Subcutaneous abdominal adipose tissue (tissue), 5 donors: ENCODE results near the gene SH3BP5.
A peak's percentile ranks its signal among the peaks of the same experiment; 100 is the strongest.

Experiments used
- H3K27ac ChIP-seq: one replicate; pipeline ENCODE4 v1.7.0; 2013; ENCODE audit warnings: low read depth, mild to moderate bottlenecking, inconsistent platforms, low read length, moderate library complexity
- H3K27me3 ChIP-seq, 5 donors: one replicate each; pipeline ENCODE4 v1.7.0; 2013; ENCODE audit warnings: low read length in 5 of 5, inconsistent platforms in 1 of 5; ENCODE audit not compliant: control insufficient read depth in 5 of 5, insufficient read depth in 4 of 5
- H3K36me3 ChIP-seq, 5 donors: one replicate each; pipeline ENCODE4 v1.7.0; 2013; ENCODE audit warnings: low read length in 5 of 5; ENCODE audit not compliant: control insufficient read depth in 5 of 5, insufficient read depth in 5 of 5
- H3K4me1 ChIP-seq, 5 donors: one replicate each; pipeline ENCODE4 v1.7.0; 2013; ENCODE audit warnings: low read length in 5 of 5, mild to moderate bottlenecking in 3 of 5, moderate library complexity in 1 of 5; ENCODE audit not compliant: control insufficient read depth in 5 of 5, insufficient read depth in 5 of 5
- H3K4me3 ChIP-seq, 5 donors: one replicate each; pipeline ENCODE4 v1.7.0; 2013; ENCODE audit warnings: low read length in 5 of 5, low read depth in 1 of 5
- H3K9ac ChIP-seq, 5 donors: one replicate each; pipeline ENCODE4 v1.7.0; 2013; ENCODE audit warnings: low read length in 5 of 5, mild to moderate bottlenecking in 4 of 5, moderate library complexity in 3 of 5
- H3K9me3 ChIP-seq, 5 donors: one replicate each; pipeline ENCODE4 v1.7.0; 2013; ENCODE audit warnings: low read length in 5 of 5; ENCODE audit not compliant: control insufficient read depth in 5 of 5
- donor health status: healthy.
- donor health status: healthy.
- donor health status: healthy.
- donor health status: healthy.
- donor health status: healthy.

Gene SH3BP5

DNA sequence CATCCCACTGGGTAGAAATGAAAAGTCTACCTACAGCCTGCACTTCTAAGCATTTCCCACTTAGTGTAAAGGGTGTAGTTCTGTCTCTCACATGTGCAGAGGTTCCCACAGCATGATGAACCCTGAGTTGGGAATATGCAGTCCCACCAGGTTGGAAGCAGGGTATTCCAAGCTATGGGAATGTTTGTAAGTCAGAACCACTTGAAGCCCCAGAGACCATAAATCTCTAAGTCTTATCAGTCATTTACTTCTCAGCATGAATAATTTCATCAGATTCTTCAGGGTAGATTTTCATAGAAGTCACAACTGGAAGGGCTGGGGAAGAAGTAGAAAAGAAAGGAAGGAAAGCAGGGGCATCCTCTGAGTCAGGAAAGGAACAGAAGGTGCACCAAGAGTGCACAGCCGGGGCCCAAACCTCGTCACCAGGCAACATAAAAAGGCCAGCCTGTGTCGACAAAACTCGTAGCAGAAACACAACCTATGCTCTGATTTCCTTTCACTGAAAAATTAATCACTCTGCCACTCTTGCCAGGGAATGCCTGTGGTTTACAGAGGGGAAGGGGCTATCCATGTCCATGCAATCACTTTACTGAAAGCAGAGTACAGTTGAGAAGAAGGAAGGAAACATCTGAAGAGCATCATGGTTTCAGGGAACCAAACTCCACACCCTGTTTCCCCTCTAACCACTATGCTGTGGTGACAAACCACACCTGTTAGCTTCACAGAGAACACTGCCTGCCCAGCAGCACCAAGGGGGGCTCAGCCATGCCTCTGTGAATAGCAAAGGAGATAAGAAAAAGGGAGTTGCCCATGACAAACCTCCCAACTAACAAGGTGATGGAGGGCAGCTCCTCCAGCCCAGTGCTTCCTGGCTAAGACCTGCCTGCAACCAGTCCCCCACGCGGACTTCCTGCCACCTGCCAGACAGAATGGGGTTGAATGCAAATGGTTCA lies 40.5 kb downstream of the SH3BP5 start:
- peaks cover 0 to 8% (median 4%) of the 10 kb centered on the region in 5 donors for H3K36me3 ChIP-seq
- H3K27me3 ChIP-seq, result no peaks in the 10 kb centered on the region
- peaks cover 30 to 82% (median 71%) of the 10 kb centered on the region in 5 donors for H3K4me1 ChIP-seq
- peak overlapping the region in 3 of 5 donors; percentile 21 to 44 (median 38) for H3K9ac ChIP-seq
- H3K4me3 ChIP-seq, result peak overlapping the region in 1 of 5 donors; percentile 11
- H3K27ac ChIP-seq, result peak overlapping the region; percentile 71
- no peaks in the 10 kb centered on the region for H3K9me3 ChIP-seq

DNA sequence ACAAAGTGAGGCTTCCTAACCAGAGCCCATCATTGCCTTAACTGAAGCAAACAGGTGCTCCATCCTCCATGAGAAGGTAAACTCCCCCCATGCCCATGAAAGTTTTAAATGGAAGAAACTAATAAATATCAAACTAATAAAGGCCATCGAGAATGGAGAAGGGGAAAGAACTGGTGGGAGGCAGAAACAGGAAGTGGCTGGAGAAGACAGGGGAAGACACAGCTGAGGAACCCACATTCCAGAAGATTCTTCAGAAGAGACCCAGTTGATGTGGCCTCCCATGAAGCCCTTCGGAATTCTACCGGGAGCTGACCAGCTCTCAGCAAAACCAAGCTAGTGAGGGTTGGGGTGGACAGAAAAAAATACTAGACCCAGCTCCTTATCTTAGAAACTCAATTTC lies 41.6 kb downstream of the SH3BP5 start:
- H3K9ac ChIP-seq, result no peak overlapping the region
- peaks cover 28 to 73% (median 65%) of the 10 kb centered on the region in 5 donors for H3K4me1 ChIP-seq
- H3K9me3 ChIP-seq, result no peaks in the 10 kb centered on the region
- H3K36me3 ChIP-seq, result peaks cover 0 to 17% (median 4%) of the 10 kb centered on the region in 5 donors
- no peaks in the 10 kb centered on the region for H3K27me3 ChIP-seq
- peak overlapping the region; percentile 71 for H3K27ac ChIP-seq
- no peak overlapping the region for H3K4me3 ChIP-seq

DNA sequence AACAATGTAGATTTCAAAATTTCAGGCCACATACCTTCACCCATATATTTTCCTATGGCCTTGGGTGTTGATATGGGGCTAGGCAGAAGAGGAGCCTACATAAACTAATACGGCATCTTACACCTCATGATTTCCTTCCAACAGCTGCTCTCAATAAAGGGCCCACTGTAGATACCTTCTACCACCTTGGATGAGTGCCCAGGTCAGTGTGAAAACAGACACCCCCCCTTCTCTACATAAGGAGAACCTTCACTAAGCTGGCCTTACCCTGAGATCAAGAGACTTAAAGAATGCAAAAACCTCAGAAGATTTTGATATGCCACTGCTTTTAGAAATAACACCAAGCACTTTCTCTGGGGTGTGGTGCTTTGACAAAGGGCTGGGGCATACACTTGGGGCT lies 42.7 kb downstream of the SH3BP5 start:
- H3K4me1 ChIP-seq, result peaks cover 20 to 65% (median 57%) of the 10 kb centered on the region in 5 donors
- no peak overlapping the region for H3K4me3 ChIP-seq
- H3K9me3 ChIP-seq, result no peaks in the 10 kb centered on the region
- H3K36me3 ChIP-seq, result peaks cover 0 to 20% (median 4%) of the 10 kb centered on the region in 5 donors
- H3K27ac ChIP-seq, result peak overlapping the region; percentile 11
- H3K27me3 ChIP-seq, result no peaks in the 10 kb centered on the region
- no peak overlapping the region for H3K9ac ChIP-seq

DNA sequence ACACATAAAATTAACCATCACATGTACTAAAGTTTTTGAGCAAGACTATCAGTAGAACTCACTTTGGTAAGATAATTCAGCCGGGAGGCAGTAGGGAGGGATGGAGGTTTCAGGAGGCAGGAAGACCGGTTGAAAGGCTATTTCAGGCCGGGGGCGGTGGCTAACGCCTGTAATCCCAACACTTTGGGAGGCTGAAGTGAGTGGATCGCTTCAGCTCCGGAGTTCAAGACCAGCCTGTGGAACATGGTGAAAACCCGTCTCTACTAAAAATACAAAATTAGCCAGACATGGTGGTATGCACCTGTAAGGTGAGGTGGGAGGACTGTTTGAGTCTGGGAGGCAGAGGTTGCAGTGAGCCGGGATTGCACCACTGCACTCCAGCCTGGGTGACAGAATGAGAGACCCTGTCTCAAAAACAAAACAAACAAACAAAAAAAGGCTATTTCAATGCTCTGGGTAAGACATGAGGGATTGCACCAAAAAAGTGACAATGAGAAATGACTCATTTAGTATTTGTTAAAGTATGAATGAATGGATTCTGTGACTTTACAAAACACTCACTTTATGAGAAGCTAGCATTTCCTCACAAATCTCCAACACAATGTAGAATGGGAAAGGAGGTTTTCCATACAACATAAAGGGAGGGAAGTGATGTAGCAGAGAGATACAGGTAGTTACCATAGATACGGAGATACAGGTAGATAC lies 43.9 kb downstream of the SH3BP5 start:
- Histone ChIP-seq H3K27ac (peak overlapping the region; percentile 82), H3K9me3 (no peaks in the 10 kb centered on the region), H3K36me3 (peaks cover 0 to 20% (median 4%) of the 10 kb centered on the region in 5 donors), H3K9ac (no peak overlapping the region), H3K4me3 (no peak overlapping the region), H3K4me1 (peaks cover 16 to 65% (median 52%) of the 10 kb centered on the region in 5 donors), H3K27me3 (no peaks in the 10 kb centered on the region)

DNA sequence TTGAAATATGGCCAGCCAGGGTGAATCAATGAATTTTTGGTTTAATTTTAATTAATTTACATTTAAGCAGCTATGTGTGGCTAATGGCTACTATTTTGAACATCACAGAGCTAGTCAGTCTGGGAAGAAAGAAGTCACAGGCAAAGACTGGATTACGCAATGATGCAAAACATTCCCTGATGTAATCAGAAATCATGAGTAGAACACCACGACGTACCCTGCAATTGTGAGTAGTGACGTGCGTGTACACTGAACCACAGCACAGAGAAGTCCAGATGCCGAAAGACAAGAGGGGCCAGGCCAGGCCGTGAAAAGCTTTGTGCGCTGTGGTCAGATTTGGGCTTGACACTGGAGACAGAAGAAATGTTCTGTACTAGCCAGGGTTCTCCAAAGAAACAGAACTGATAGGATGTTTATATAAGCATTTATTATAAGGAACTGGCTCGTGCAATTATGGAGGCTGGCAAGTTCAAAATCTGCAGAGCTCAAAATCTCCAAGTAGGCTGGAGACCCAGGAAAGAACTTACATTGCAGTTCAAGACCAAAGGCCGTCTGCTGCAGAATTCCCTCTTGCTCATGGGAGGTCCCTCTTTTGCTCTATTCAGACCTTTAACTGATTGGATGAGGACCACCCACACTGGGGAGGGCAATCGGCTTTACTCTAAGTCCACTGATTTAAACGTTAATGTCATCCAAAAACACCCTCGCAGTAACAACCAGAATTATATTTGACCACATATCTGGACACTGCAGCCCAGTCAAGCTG lies 44.6 kb downstream of the SH3BP5 start:
- Histone ChIP-seq H3K4me1 (peaks cover 10 to 58% (median 44%) of the 10 kb centered on the region in 5 donors), H3K9me3 (no peaks in the 10 kb centered on the region), H3K36me3 (peaks cover 0 to 20% (median 4%) of the 10 kb centered on the region in 5 donors), H3K9ac (peak overlapping the region in 1 of 5 donors; percentile 20), H3K27ac (peak overlapping the region; percentile 82), H3K4me3 (no peak overlapping the region), H3K27me3 (no peaks in the 10 kb centered on the region)

DNA sequence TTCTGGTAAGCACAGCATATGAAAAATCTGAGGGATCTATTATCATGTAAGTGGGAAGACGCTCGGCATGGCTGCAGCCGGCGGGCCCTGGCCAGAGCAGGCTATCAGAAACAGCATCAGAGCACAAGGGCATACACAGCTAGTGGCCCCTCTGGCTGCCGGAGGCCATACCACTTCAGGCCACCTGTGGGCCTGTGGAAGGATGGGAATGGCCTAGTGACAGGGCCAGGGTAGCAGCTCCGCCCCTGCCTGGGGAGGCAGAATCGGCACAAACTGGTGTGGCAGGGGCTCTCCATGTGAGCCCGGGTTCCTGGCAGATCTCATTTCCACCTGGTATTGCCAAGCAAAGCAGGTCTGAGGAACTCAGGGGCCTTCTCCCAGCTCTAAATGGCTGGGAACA lies 46.4 kb downstream of the SH3BP5 start:
- Histone ChIP-seq H3K4me3 (no peak overlapping the region), H3K36me3 (peaks cover 0 to 17% (median 4%) of the 10 kb centered on the region in 5 donors), H3K4me1 (peaks cover 5 to 47% (median 37%) of the 10 kb centered on the region in 5 donors), H3K27me3 (no peaks in the 10 kb centered on the region), H3K9ac (no peak overlapping the region), H3K9me3 (no peaks in the 10 kb centered on the region), H3K27ac (peak overlapping the region; percentile 82)

DNA sequence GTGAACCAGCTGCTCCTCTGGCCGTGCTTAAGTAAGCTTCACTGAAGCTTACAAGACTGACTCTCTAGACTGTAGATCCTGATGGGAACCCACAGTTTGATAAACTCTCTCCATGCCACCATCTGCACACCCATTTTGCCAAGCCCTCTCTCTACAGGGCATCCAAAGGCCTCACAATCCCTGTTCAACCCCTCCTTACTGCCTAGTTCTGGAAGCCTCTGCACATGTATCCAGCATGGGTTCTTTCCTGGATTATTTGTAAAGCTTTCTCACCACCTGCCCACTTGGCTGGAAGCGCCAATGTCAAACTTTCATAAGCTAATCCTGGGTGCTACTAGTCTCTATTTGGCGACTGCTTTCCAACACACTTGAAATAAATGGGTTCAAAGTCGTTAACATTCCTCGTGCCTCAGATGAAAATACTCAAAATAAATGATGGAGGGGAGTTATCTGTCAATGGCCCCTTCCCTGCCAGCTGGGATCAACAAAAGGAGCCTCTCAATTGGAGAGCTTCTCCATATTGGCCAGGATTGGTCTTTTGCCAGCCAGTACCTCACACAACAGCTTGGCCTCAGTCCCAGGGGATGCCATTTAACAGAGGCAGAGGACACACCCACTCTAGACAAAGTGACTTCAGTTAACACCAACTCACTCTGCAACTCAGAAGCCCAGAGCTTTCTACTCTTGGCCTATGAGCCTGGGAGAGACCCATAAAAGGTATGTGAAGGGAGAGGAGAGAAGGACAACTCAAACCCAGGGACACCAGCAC lies 48.1 kb downstream of the SH3BP5 start:
- Histone ChIP-seq H3K4me3 (no peak overlapping the region), H3K27ac (no peak overlapping the region), H3K4me1 (peaks cover 14 to 56% (median 44%) of the 10 kb centered on the region in 5 donors), H3K9me3 (no peaks in the 10 kb centered on the region), H3K9ac (no peak overlapping the region), H3K27me3 (no peaks in the 10 kb centered on the region), H3K36me3 (peaks cover 0 to 20% (median 5%) of the 10 kb centered on the region in 5 donors)

DNA sequence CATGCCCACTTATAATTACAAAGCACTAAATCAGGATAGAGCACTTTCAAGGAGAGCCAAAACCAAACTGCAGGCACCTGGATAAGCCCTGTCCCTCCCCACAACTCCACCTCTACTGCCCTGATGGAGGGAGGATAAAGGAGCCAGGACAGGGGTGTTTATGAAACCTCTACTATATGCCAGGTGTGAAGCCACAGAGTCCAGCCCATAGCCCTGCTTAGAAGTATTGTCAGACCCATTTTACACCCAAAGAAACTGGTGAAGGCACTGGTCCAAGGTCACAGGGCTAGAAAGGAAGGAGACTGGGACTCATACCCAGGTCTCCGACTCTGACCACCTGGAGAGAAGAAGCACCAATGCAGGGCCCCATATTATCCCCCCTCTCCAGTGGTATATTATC lies 48.7 kb downstream of the SH3BP5 start:
- Histone ChIP-seq H3K9me3 (no peaks in the 10 kb centered on the region), H3K9ac (no peak overlapping the region), H3K4me1 (peaks cover 14 to 53% (median 44%) of the 10 kb centered on the region in 5 donors), H3K27ac (no peak overlapping the region), H3K27me3 (no peaks in the 10 kb centered on the region), H3K4me3 (no peak overlapping the region), H3K36me3 (peaks cover 0 to 20% (median 5%) of the 10 kb centered on the region in 5 donors)

DNA sequence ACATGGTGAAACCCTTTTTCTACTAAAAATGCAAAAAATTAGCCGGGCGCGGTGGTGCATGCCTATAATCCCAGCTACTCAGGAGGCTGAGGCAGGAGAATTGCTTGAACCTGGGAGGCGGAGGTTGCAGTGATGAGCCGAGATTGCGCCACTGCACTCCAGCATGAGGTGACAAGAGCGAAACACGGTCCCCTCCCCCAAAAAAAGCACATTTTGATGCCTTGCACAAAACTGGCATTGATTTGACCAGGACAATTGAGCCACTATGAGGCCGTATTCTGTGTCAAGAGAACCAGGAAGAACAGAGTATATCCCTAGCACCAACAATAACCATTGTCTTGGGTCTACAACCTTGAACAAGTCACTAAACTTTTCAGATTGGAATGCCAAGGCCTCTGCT lies 50.6 kb downstream of the SH3BP5 start:
- Histone ChIP-seq H3K4me1 (peaks cover 9 to 38% (median 28%) of the 10 kb centered on the region in 5 donors), H3K36me3 (peaks cover 0 to 18% (median 5%) of the 10 kb centered on the region in 5 donors), H3K27ac (no peak overlapping the region), H3K27me3 (no peaks in the 10 kb centered on the region), H3K9me3 (no peaks in the 10 kb centered on the region), H3K4me3 (no peak overlapping the region), H3K9ac (no peak overlapping the region)
